Activated CD4-positive, alpha-beta T cell treated with anti-CD3 and anti-CD28 coated beads, Interleukin-2, amount 50 U/mL, for 1 hour (primary cell): Measurements from ENCODE around the gene LCAT.

Source experiments
- DNase-seq: peaks from one replicate; pipeline ENCODE4 v3.0.0-alpha.2; 2020

The LCAT gene

GRCh38 chr16:67968400-67969253, 24.7 kb upstream of the LCAT start, which contains the start of gene SLC12A4:
TSS of gene SLC12A4 (minus strand) at chr16:67968637. CDS start at chr16:67968553, 84 bp downstream.
- DNase-seq: peak; percentile 78

- DNase-seq: peak; percentile 22
Measured at GRCh38 chr16:67967958-67968399, 24.1 kb upstream of the LCAT start.

GRCh38 chr16:67967183-67967957, 23.4 kb upstream of the LCAT start:
- DNase-seq: no peak

- no peak for DNase-seq
Measured at GRCh38 chr16:67966549-67967182, 22.7 kb upstream of the LCAT start.

GRCh38 chr16:67965668-67966548, 22.0 kb upstream of the LCAT start:
- DNase-seq: no peak

GRCh38 chr16:67964477-67965131, 20.7 kb upstream of the LCAT start:
- DNase-seq: no peak

GRCh38 chr16:67963662-67964321, 19.9 kb upstream of the LCAT start:
- no peak for DNase-seq

GRCh38 chr16:67963292-67963661, 19.4 kb upstream of the LCAT start:
- DNase-seq: no peak

- DNase-seq: no peak
Measured at GRCh38 chr16:67962135-67962534, 18.2 kb upstream of the LCAT start.

- DNase-seq: no peak
Measured at GRCh38 chr16:67961551-67961957, 17.6 kb upstream of the LCAT start.

GRCh38 chr16:67959536-67960329, 15.8 kb upstream of the LCAT start:
- no peak for DNase-seq

- DNase-seq: no peak
Measured at GRCh38 chr16:67957622-67958021, 13.7 kb upstream of the LCAT start.

- DNase-seq: no peak
Measured at GRCh38 chr16:67954421-67955196, 10.7 kb upstream of the LCAT start.

- DNase-seq: no peak
Measured at GRCh38 chr16:67953641-67954375, 9.9 kb upstream of the LCAT start.

- no peak for DNase-seq
Measured at GRCh38 chr16:67951485-67951884, 7.6 kb upstream of the LCAT start.

- no peak for DNase-seq
Measured at GRCh38 chr16:67950335-67950843, 6.5 kb upstream of the LCAT start.

GRCh38 chr16:67949645-67950044, 5.7 kb upstream of the LCAT start:
- no peak for DNase-seq

GRCh38 chr16:67948015-67948414, 4.1 kb upstream of the LCAT start:
- no peak for DNase-seq
